ENCODE data around the gene CPPED1.

- TF ChIP-seq CTCF (conservative IDR thresholded peaks at IDR 0.05; ENCODE audit: low read depth, low read length) (no peak), EZH2 (IDR thresholded peaks at IDR 0.05; ENCODE audit: low read length, unreplicated experiment) (no peak), EZH2phosphoT487 (IDR thresholded peaks at IDR 0.05; ENCODE audit: borderline replicate concordance, low read length) (no peak)
Measured at GRCh38 chr16:12760819-12761611, 42.7 kb downstream of the CPPED1 start.
